Measurements from ENCODE around the gene SNED1.

GRCh38 chr2:241066171-241066892 is 67.9 kb downstream of the SNED1 start:
- TF ChIP-seq, protein P1, sequence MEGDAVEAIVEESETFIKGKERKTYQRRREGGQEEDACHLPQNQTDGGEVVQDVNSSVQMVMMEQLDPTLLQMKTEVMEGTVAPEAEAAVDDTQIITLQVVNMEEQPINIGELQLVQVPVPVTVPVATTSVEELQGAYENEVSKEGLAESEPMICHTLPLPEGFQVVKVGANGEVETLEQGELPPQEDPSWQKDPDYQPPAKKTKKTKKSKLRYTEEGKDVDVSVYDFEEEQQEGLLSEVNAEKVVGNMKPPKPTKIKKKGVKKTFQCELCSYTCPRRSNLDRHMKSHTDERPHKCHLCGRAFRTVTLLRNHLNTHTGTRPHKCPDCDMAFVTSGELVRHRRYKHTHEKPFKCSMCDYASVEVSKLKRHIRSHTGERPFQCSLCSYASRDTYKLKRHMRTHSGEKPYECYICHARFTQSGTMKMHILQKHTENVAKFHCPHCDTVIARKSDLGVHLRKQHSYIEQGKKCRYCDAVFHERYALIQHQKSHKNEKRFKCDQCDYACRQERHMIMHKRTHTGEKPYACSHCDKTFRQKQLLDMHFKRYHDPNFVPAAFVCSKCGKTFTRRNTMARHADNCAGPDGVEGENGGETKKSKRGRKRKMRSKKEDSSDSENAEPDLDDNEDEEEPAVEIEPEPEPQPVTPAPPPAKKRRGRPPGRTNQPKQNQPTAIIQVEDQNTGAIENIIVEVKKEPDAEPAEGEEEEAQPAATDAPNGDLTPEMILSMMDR (conservative IDR thresholded peaks at IDR 0.05; ENCODE audit: low read length) = no peak
- TF ChIP-seq EZH2phosphoT487 (IDR thresholded peaks at IDR 0.05; ENCODE audit: borderline replicate concordance, low read depth, low read length) = no peak

Measured in OCI-LY7 (cell line).